Mesodermal cell (in vitro differentiated cells): ENCODE measurements around the gene EPHA6.

Source experiments
- H3K27ac ChIP-seq: 2 replicates; pipeline ENCODE4 v1.7.0; 2013; ENCODE audit warnings: mild to moderate bottlenecking, low read depth, low read length, moderate library complexity; ENCODE audit not compliant: severe bottlenecking
- H3K36me3 ChIP-seq: 2 replicates; pipeline ENCODE4 v1.7.1; 2013; ENCODE audit warnings: mild to moderate bottlenecking, low read length, moderate library complexity; ENCODE audit not compliant: control insufficient read depth, insufficient read depth
- H3K4me1 ChIP-seq: one replicate; pipeline ENCODE4 v1.7.1; 2013; ENCODE audit warnings: mild to moderate bottlenecking, low read length; ENCODE audit not compliant: insufficient read depth, control insufficient read depth, poor library complexity, severe bottlenecking
- H3K4me3 ChIP-seq: 2 replicates; pipeline ENCODE4 v1.7.0; 2013; ENCODE audit warnings: low read length, control low read depth, mild to moderate bottlenecking; ENCODE audit not compliant: insufficient read depth, poor library complexity, severe bottlenecking; ENCODE audit errors: extremely low read depth
- H3K9me3 ChIP-seq: 2 replicates; pipeline ENCODE4 v1.7.1; 2013; ENCODE audit warnings: mild to moderate bottlenecking, low read length, moderate library complexity; ENCODE audit not compliant: control insufficient read depth
- WGBS, 2 experiments: methylation state at CpG; one replicate each; pipeline ENCODE4 v1.1.5; 2013; ENCODE audit warnings: missing lambda C conversion rate in 2 of 2; ENCODE audit not compliant: insufficient coverage in 2 of 2; 5-methylcytosine and 5-hydroxymethylcytosine counted together

EPHA6 gene

DNA sequence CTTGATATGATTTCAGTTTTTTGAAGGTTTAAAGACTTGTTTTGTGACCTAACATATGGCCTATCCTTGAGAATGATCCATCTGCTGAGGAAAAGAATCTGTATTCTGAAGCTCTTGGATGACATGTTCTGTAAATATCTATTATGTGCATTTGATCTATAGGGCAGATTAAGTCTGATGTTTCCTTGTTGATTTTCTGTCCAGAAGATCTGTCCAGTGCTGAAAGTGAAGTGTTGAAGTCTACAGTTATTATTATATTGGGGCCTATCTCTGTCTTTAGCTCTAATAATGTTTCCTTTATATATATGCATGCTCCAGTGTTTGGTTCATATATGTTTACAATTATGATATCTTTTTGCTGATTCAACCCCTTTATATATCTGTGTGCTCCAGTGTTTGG lies 362.8 kb downstream of the EPHA6 start:
- Histone ChIP-seq H3K27ac (no peak overlapping the region), H3K9me3 (no peaks in the 10 kb centered on the region), H3K4me1 (no peaks in the 10 kb centered on the region), H3K4me3 (no peak overlapping the region), H3K36me3 (no peaks in the 10 kb centered on the region)

DNA sequence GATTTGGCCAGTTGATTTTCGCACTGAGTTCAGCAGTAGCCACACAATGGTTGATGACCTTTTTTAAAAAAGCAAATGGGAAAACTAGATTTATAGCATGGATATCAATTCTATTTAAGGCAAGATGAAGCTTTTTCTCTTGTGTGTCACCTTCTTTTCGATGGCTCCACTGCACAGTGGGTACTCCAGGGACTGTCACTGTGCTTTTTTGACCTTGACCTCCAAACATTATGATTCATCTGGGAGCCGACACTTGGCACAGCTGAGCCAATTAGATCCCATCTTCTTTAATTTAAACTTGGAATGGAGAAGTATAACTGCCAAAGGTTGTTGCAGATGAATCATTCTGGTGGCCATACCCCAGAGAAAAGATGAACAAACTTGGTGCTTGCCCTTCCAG lies 367.3 kb downstream of the EPHA6 start:
- H3K4me3 ChIP-seq = no peak overlapping the region
- no peaks in the 10 kb centered on the region for H3K36me3 ChIP-seq
- H3K9me3 ChIP-seq = no peaks in the 10 kb centered on the region
- H3K27ac ChIP-seq = no peak overlapping the region
- H3K4me1 ChIP-seq = no peaks in the 10 kb centered on the region
- WGBS, 2 experiments = 67 to 100% methylated on average over 1 of the region's 3 CpGs

DNA sequence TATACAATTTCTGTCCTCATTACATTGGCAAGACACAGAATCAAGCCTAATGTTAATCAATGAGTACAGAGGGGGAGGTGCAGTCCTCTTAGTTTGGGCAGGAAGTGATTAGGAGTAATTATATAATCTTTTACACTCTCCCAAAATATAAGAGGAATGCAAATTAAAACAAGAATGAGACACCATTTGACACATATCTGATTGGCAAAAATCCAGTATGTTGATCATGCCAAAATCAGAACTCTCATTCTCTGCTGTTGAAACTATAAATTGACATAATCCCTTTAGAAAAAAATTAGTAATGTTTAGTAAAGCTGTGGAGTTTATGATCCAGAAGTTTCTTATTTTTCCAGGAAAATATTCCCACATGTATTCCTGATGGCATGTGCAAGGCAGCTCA lies 373.4 kb downstream of the EPHA6 start:
- Histone ChIP-seq H3K4me3 (no peak overlapping the region), H3K27ac (no peak overlapping the region), H3K36me3 (no peaks in the 10 kb centered on the region), H3K9me3 (no peaks in the 10 kb centered on the region), H3K4me1 (no peaks in the 10 kb centered on the region)

DNA sequence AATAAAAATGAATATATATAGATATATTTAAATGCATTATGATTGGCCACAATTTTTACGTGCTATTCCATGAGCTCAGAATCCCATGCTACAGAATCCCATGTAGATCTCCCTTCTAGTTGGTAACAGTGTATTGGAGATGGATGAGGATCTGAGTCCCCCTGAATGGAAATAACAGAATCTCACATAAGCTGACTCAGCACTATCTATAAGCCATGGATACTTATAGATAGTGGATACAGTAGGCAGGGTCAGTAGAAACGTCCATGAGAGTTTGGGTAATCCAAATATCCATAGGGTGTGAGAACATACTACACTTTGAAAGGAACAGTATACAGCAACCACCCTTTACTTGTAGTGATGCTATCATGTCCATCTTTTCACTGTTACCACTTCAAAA lies 375.4 kb downstream of the EPHA6 start:
- no peaks in the 10 kb centered on the region for H3K4me1 ChIP-seq
- H3K4me3 ChIP-seq = no peak overlapping the region
- no peak overlapping the region for H3K27ac ChIP-seq
- WGBS, 2 experiments = no CpG with 5 or more reads among the region's 2 CpGs
- no peaks in the 10 kb centered on the region for H3K36me3 ChIP-seq
- no peaks in the 10 kb centered on the region for H3K9me3 ChIP-seq

DNA sequence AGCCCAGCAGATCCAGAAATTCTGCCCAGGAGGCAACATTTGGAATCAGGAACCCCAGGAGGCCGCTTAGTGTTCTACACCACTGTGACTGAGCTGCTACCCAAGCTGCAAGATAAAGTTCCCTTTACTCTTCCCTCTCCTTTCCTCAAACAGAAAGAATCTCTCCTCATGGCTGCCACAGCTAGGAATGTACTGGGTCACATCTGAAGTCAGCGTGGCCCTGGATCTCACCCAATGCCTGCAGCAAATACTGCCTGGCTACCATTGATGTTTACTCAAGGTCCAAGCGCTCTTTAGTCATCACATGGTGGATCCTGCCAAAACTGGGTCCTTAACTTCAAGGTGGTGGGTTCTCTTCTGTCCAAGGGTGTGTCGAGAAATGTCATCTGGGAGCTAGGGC lies 382.7 kb downstream of the EPHA6 start:
- 88 to 94% methylated on average over 2 to 4 of the region's 4 CpGs for WGBS, 2 experiments
- no peak overlapping the region for H3K27ac ChIP-seq
- H3K4me3 ChIP-seq = no peak overlapping the region
- H3K9me3 ChIP-seq = no peaks in the 10 kb centered on the region
- no peaks in the 10 kb centered on the region for H3K36me3 ChIP-seq
- H3K4me1 ChIP-seq = no peaks in the 10 kb centered on the region

DNA sequence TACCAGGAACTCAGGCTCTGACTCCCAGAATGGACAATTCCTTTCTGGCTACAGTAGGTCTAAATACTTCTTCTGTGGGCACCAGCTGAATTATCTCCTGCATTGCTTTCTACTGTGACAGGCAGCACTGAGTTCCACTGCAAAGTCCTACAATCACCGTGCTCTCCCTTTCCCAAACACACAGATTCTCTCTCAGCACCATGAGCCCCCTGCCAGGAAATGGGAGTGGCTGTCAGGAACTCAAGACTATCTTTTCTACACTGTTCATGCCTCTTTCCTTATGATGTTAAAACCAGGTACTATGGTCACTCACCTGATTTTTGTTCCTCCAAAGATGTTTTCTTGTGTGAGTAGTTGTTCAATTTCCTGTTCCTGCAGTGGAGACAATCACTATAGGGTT lies 383.4 kb downstream of the EPHA6 start:
- H3K4me3 ChIP-seq = no peak overlapping the region
- WGBS, 2 experiments = 64 to 83% methylated on average over 1 of the region's 1 CpG
- H3K4me1 ChIP-seq = no peaks in the 10 kb centered on the region
- H3K27ac ChIP-seq = no peak overlapping the region
- H3K9me3 ChIP-seq = no peaks in the 10 kb centered on the region
- no peaks in the 10 kb centered on the region for H3K36me3 ChIP-seq

DNA sequence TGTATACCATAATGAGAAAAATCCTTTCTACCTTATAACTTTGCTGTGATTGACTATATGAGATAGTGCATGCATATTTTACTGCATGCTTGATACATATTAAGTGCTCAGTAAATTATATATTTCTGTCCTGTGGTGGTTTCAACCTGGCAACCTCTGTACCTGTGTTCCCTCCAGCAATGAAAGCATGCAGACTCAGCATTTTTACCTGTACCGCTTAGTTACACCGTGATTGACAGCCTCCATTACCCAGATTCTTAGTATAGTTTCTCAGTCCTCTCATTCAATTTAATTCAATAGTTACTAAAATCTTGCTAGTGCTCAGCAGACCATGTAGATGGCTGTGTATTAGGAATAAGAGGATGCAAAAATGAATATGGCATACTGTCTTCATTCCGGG lies 386.0 kb downstream of the EPHA6 start:
- WGBS, 2 experiments = 67 to 100% methylated on average over 1 to 2 of the region's 3 CpGs
- H3K27ac ChIP-seq = no peak overlapping the region
- H3K36me3 ChIP-seq = no peaks in the 10 kb centered on the region
- no peak overlapping the region for H3K4me3 ChIP-seq
- no peaks in the 10 kb centered on the region for H3K4me1 ChIP-seq
- H3K9me3 ChIP-seq = no peaks in the 10 kb centered on the region

DNA sequence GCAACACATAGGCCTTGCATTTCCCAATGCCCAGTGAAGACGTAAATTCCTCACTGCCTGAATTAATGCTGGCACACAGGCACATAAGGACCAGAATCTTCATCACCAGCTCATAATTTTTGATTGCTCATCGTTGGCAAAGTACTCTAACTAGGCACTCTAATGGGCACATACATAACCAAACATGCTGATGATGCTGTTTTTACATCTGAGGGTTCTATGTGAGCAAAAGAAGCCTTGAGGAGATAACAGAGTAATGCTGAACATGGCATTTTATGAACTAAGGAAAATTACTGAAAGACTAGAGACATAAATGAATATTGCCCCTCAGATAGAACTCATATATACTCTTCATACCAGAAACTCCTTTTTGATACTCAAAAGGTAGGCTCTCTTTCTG lies 387.4 kb downstream of the EPHA6 start:
- Histone ChIP-seq H3K4me1 (no peaks in the 10 kb centered on the region), H3K27ac (no peak overlapping the region), H3K9me3 (no peaks in the 10 kb centered on the region), H3K36me3 (no peaks in the 10 kb centered on the region), H3K4me3 (no peak overlapping the region)
- 82% methylated on average over 1 of the region's 2 CpGs; no CpG with 5 or more reads in 1 of the 2 experiments for WGBS, 2 experiments

DNA sequence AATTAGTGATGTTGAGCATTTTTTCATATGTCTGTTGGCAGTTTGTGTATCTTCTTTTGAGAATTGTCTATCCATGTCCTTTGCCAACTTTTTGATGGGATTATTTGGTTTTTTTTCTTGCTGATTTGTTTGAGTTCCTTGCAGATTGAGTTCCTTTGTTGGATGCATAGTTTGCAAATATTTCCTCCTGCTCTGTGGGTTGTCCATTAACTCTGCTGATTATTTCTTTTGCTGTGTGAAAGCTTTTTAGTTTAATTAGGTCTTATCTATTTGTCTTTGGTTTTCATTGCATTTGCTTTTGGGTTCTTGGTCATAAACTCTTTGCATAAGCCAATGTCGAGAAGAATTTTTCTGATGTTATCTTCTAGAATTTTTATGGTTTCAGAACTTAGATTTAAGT lies 414.6 kb downstream of the EPHA6 start:
- Histone ChIP-seq H3K27ac (no peak overlapping the region), H3K4me1 (no peaks in the 10 kb centered on the region), H3K9me3 (no peaks in the 10 kb centered on the region), H3K4me3 (no peak overlapping the region), H3K36me3 (no peaks in the 10 kb centered on the region)
- WGBS, 2 experiments = no CpG with 5 or more reads among the region's 1 CpG

DNA sequence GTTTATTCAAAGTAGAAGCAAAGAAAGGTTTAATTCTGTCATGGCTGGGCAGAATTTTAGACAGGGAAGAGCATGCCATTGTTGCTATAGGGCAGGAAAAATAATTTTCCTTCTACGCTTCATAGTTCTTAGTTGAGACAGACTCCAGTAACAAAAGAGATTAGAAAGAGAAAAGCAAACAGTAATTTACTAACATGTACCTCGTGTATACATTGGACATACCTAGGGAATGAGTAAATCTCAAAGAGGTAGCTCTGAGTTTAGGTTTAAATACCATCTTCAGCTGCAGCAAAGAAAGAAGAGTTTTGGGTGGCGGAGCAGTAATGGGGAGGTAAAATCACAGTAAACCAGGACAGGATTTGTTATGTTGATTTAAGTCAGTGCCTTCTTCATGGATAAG lies 416.1 kb downstream of the EPHA6 start:
- no peaks in the 10 kb centered on the region for H3K36me3 ChIP-seq
- no peaks in the 10 kb centered on the region for H3K4me1 ChIP-seq
- H3K9me3 ChIP-seq = no peaks in the 10 kb centered on the region
- 100% methylated on average over 2 of the region's 3 CpGs; no CpG with 5 or more reads in 1 of the 2 experiments for WGBS, 2 experiments
- H3K27ac ChIP-seq = no peak overlapping the region
- no peak overlapping the region for H3K4me3 ChIP-seq

DNA sequence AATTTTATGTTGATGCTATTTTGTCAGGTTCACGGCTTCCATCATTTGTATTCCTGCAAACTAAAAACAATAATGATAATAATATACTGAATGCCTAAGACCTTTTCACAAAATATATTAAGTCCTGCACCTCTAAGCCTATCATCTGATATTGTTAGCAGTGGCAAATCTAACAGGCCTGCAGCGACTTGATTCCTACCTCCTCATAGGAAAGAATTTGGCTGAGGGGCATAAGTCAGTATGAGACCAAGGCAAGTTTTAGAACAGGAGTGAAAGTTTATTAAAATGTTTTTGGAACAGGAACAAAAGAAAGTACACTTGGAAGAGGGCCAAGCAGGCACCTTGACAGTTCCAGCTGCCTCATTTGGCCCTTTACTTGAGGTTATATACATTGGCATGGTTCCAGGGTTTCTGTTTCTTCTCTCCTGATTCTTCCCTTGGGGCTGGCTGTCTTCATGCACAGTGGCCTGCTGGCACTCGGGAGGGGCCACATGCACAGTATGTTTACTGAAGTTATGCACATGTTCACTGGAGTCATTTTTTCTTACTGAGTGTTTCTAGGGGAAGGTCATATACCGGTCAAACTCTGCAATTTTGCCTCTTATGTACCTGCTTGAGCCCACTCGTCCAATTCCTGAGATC lies 418.1 kb downstream of the EPHA6 start:
- Histone ChIP-seq H3K27ac (no peak overlapping the region), H3K4me1 (no peaks in the 10 kb centered on the region), H3K36me3 (no peaks in the 10 kb centered on the region), H3K4me3 (no peak overlapping the region), H3K9me3 (no peaks in the 10 kb centered on the region)
- 88 to 97% methylated on average over 2 of the region's 5 CpGs for WGBS, 2 experiments

DNA sequence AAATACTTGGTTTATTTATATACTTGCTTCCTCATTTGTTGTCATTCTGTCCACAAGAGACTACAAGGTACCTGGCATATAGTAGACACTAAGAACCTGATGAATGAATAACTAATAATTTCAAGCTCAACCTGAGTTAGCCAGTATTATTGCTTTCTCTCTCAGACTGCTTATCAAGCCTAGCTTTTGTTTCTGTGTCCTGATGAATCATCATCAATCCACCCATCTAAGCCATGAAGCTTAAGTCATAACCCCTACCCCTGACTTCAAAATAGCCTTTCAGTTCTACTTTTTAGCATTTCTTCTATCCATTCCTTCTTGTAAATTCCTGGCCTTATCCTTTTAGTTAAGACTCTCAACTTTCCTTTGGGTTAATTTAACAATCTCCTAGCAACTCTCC lies 420.8 kb downstream of the EPHA6 start:
- Histone ChIP-seq H3K9me3 (no peaks in the 10 kb centered on the region), H3K4me1 (no peaks in the 10 kb centered on the region), H3K27ac (no peak overlapping the region), H3K36me3 (no peaks in the 10 kb centered on the region), H3K4me3 (no peak overlapping the region)
